ENCODE measurements around the gene IFITM2. TPM values are rescaled to one million over a fixed set of nuclear protein-coding genes. Genes with fewer than 3 reads are reported as not detected.
A peak's percentile ranks its signal among the peaks of the same experiment; 100 is the strongest.
"Not testable (repeated sequence)": the region's sequence is repeated elsewhere in the genome, so short reads cannot be mapped to it uniquely, and the experiment has no call there.

The IFITM2 gene
- polyA plus RNA-seq (2013, experiment 1 of 2): 1,548 TPM
- 1,588 TPM for polyA plus RNA-seq (2013, experiment 2 of 2)

- peak within 1 kb of the TSS; percentile 60 to 94 for H3K4me3 ChIP-seq (ENCODE audit: insufficient read depth in 1 of 2, low read depth in 1 of 2, low read length in 2 of 2)
- 34% methylated on average over 16 of the region's 28 CpGs for WGBS
- peak within 1 kb of the TSS; percentile 84 for H3K9ac ChIP-seq (ENCODE audit: low read length)
- peak within 1 kb of the TSS; percentile 94 to 99 for H3K18ac ChIP-seq (ENCODE audit: low read depth in 1 of 2, low read length in 2 of 2)
- peak within 1 kb of the TSS; percentile 97 for H4K8ac ChIP-seq (ENCODE audit: low read length)
- DNase-seq: peak; percentile 92
- peak within 1 kb of the TSS; percentile 81 for H2BK15ac ChIP-seq (ENCODE audit: low read depth, poor library complexity, severe bottlenecking)
- peak within 1 kb of the TSS; percentile 59 for H3K4me2 ChIP-seq (ENCODE audit: low read length, poor library complexity, severe bottlenecking)
- not testable (repeated sequence) for H3K79me1 ChIP-seq (replicated peaks; ENCODE audit: low read length, poor library complexity, severe bottlenecking); H2BK5ac ChIP-seq (ENCODE audit: low read depth, low read length, poor library complexity, severe bottlenecking); H3K23ac ChIP-seq (ENCODE audit: low read length in 2 of 2); H3K9me3 ChIP-seq (ENCODE audit: control insufficient read depth, low read length); H3K36me3 ChIP-seq (ENCODE audit: control insufficient read depth in 1 of 2, insufficient read depth in 2 of 2, low read depth in 1 of 2, low read length in 2 of 2); H3K27me3 ChIP-seq (ENCODE audit: control insufficient read depth in 1 of 2, insufficient read depth in 1 of 2, low read length in 2 of 2); H2AFZ ChIP-seq (ENCODE audit: low read depth, low read length)
- H2BK12ac ChIP-seq (ENCODE audit: low read length in 2 of 2): peak within 1 kb of the TSS; percentile 83 to 89
- H2AK5ac ChIP-seq (ENCODE audit: low read length, severe bottlenecking): peak within 1 kb of the TSS; percentile 76
- peaks cover 21% of the 10 kb centered on the region for H3K4me1 ChIP-seq (ENCODE audit: control insufficient read depth, insufficient read depth, low read depth, low read length)
- H3K4ac ChIP-seq (ENCODE audit: low read depth in 1 of 2, low read length in 2 of 2): peak within 1 kb of the TSS; percentile 86 to 88
- peak within 1 kb of the TSS in 1 of 2 experiments; percentile 89 for H3K14ac ChIP-seq (ENCODE audit: low read length in 2 of 2)
- peak within 1 kb of the TSS; percentile 93 for H2BK120ac ChIP-seq (ENCODE audit: low read depth, low read length)
- H3K27ac ChIP-seq (ENCODE audit: low read length, poor library complexity, severe bottlenecking): peak within 1 kb of the TSS; percentile 69
- H4K91ac ChIP-seq (ENCODE audit: low read length): peak within 1 kb of the TSS; percentile 99
Measured at GRCh38 chr11:307766-308708, at the start of gene IFITM2. Gene IFITM2 (plus strand): TSS chr11:307816. CDS start chr11:308193, 377 bp downstream.

- DNase-seq: no peak
- Histone ChIP-seq H3K79me1 (replicated peaks; ENCODE audit: low read length, poor library complexity, severe bottlenecking) (no peaks in the 10 kb centered on the region), H3K9ac (ENCODE audit: low read length) (no peak overlapping the region), H2AK5ac (ENCODE audit: low read length, severe bottlenecking) (no peak overlapping the region), H2BK5ac (ENCODE audit: low read depth, low read length, poor library complexity, severe bottlenecking) (no peak overlapping the region), H2BK15ac (ENCODE audit: low read depth, poor library complexity, severe bottlenecking) (no peak overlapping the region), H3K23ac (ENCODE audit: low read length in 2 of 2) (no peak overlapping the region), H3K36me3 (ENCODE audit: control insufficient read depth in 1 of 2, insufficient read depth in 2 of 2, low read depth in 1 of 2, low read length in 2 of 2) (no peaks in the 10 kb centered on the region), H3K4me1 (ENCODE audit: control insufficient read depth, insufficient read depth, low read depth, low read length) (no peaks in the 10 kb centered on the region), H3K18ac (ENCODE audit: low read depth in 1 of 2, low read length in 2 of 2) (no peak overlapping the region), H3K4me2 (ENCODE audit: low read length, poor library complexity, severe bottlenecking) (no peak overlapping the region), H3K27me3 (ENCODE audit: control insufficient read depth in 1 of 2, insufficient read depth in 1 of 2, low read length in 2 of 2) (peaks cover 0 to 34% of the 10 kb centered on the region in 2 experiments), H3K4me3 (ENCODE audit: insufficient read depth in 1 of 2, low read depth in 1 of 2, low read length in 2 of 2) (no peak overlapping the region), H2BK12ac (ENCODE audit: low read length in 2 of 2) (no peak overlapping the region), H4K8ac (ENCODE audit: low read length) (no peak overlapping the region), H3K4ac (ENCODE audit: low read depth in 1 of 2, low read length in 2 of 2) (no peak overlapping the region), H2AFZ (ENCODE audit: low read depth, low read length) (no peak overlapping the region), H3K14ac (ENCODE audit: low read length in 2 of 2) (no peak overlapping the region), H3K27ac (ENCODE audit: low read length, poor library complexity, severe bottlenecking) (no peak overlapping the region), H2BK120ac (ENCODE audit: low read depth, low read length) (no peak overlapping the region), H4K91ac (ENCODE audit: low read length) (no peak overlapping the region), H3K9me3 (ENCODE audit: control insufficient read depth, low read length) (no peaks in the 10 kb centered on the region)
- 87% methylated on average over 2 of the region's 10 CpGs for WGBS
Measured at GRCh38 chr11:259413-259812, 48.2 kb upstream of the IFITM2 start.

- H3K9ac ChIP-seq (ENCODE audit: low read length): no peak overlapping the region
- H3K4me1 ChIP-seq (ENCODE audit: control insufficient read depth, insufficient read depth, low read depth, low read length): no peaks in the 10 kb centered on the region
- H2BK5ac ChIP-seq (ENCODE audit: low read depth, low read length, poor library complexity, severe bottlenecking): no peak overlapping the region
- no peak overlapping the region for H2AK5ac ChIP-seq (ENCODE audit: low read length, severe bottlenecking)
- H2BK15ac ChIP-seq (ENCODE audit: low read depth, poor library complexity, severe bottlenecking): no peak overlapping the region
- H4K8ac ChIP-seq (ENCODE audit: low read length): no peak overlapping the region
- no peak for DNase-seq
- H3K9me3 ChIP-seq (ENCODE audit: control insufficient read depth, low read length): no peaks in the 10 kb centered on the region
- H3K36me3 ChIP-seq (ENCODE audit: control insufficient read depth in 1 of 2, insufficient read depth in 2 of 2, low read depth in 1 of 2, low read length in 2 of 2): no peaks in the 10 kb centered on the region
- H3K4ac ChIP-seq (ENCODE audit: low read depth in 1 of 2, low read length in 2 of 2): no peak overlapping the region
- H3K4me2 ChIP-seq (ENCODE audit: low read length, poor library complexity, severe bottlenecking): no peak overlapping the region
- no peak overlapping the region for H3K14ac ChIP-seq (ENCODE audit: low read length in 2 of 2)
- H3K4me3 ChIP-seq (ENCODE audit: insufficient read depth in 1 of 2, low read depth in 1 of 2, low read length in 2 of 2): no peak overlapping the region
- no peak overlapping the region for H2AFZ ChIP-seq (ENCODE audit: low read depth, low read length)
- no peaks in the 10 kb centered on the region for H3K79me1 ChIP-seq (replicated peaks; ENCODE audit: low read length, poor library complexity, severe bottlenecking)
- H3K18ac ChIP-seq (ENCODE audit: low read depth in 1 of 2, low read length in 2 of 2): no peak overlapping the region
- no peak overlapping the region for H2BK12ac ChIP-seq (ENCODE audit: low read length in 2 of 2)
- no peak overlapping the region for H3K27ac ChIP-seq (ENCODE audit: low read length, poor library complexity, severe bottlenecking)
- no peak overlapping the region for H3K23ac ChIP-seq (ENCODE audit: low read length in 2 of 2)
- no peak overlapping the region for H4K91ac ChIP-seq (ENCODE audit: low read length)
- 94% methylated on average over 4 of the region's 4 CpGs for WGBS
- H3K27me3 ChIP-seq (ENCODE audit: control insufficient read depth in 1 of 2, insufficient read depth in 1 of 2, low read length in 2 of 2): peaks cover 0 to 34% of the 10 kb centered on the region in 2 experiments
- H2BK120ac ChIP-seq (ENCODE audit: low read depth, low read length): no peak overlapping the region
Measured at GRCh38 chr11:261624-262023, 46.0 kb upstream of the IFITM2 start.

GRCh38 chr11:266676-267439 lies 40.8 kb upstream of the IFITM2 start:
- no peak overlapping the region for H2AK5ac ChIP-seq (ENCODE audit: low read length, severe bottlenecking)
- WGBS: 98% methylated on average over 4 of the region's 13 CpGs
- H3K27ac ChIP-seq (ENCODE audit: low read length, poor library complexity, severe bottlenecking): no peak overlapping the region
- no peaks in the 10 kb centered on the region for H3K36me3 ChIP-seq (ENCODE audit: control insufficient read depth in 1 of 2, insufficient read depth in 2 of 2, low read depth in 1 of 2, low read length in 2 of 2)
- H2BK120ac ChIP-seq (ENCODE audit: low read depth, low read length): no peak overlapping the region
- peaks cover 5% of the 10 kb centered on the region for H3K4me1 ChIP-seq (ENCODE audit: control insufficient read depth, insufficient read depth, low read depth, low read length)
- H2BK5ac ChIP-seq (ENCODE audit: low read depth, low read length, poor library complexity, severe bottlenecking): no peak overlapping the region
- no peak overlapping the region for H4K8ac ChIP-seq (ENCODE audit: low read length)
- peaks cover 3 to 21% of the 10 kb centered on the region in 2 experiments for H3K27me3 ChIP-seq (ENCODE audit: control insufficient read depth in 1 of 2, insufficient read depth in 1 of 2, low read length in 2 of 2)
- no peak overlapping the region for H2BK12ac ChIP-seq (ENCODE audit: low read length in 2 of 2)
- H3K4me3 ChIP-seq (ENCODE audit: insufficient read depth in 1 of 2, low read depth in 1 of 2, low read length in 2 of 2): no peak overlapping the region
- H3K9me3 ChIP-seq (ENCODE audit: control insufficient read depth, low read length): no peaks in the 10 kb centered on the region
- DNase-seq: no peak
- H4K91ac ChIP-seq (ENCODE audit: low read length): no peak overlapping the region
- no peak overlapping the region for H2AFZ ChIP-seq (ENCODE audit: low read depth, low read length)
- no peak overlapping the region for H3K9ac ChIP-seq (ENCODE audit: low read length)
- H3K14ac ChIP-seq (ENCODE audit: low read length in 2 of 2): no peak overlapping the region
- no peak overlapping the region for H2BK15ac ChIP-seq (ENCODE audit: low read depth, poor library complexity, severe bottlenecking)
- no peak overlapping the region for H3K4ac ChIP-seq (ENCODE audit: low read depth in 1 of 2, low read length in 2 of 2)
- no peaks in the 10 kb centered on the region for H3K79me1 ChIP-seq (replicated peaks; ENCODE audit: low read length, poor library complexity, severe bottlenecking)
- H3K18ac ChIP-seq (ENCODE audit: low read depth in 1 of 2, low read length in 2 of 2): no peak overlapping the region
- H3K23ac ChIP-seq (ENCODE audit: low read length in 2 of 2): no peak overlapping the region
- H3K4me2 ChIP-seq (ENCODE audit: low read length, poor library complexity, severe bottlenecking): no peak overlapping the region
